ENCODE measurements around the gene UROS. TPM values are rescaled to one million over a fixed set of nuclear protein-coding genes. Genes with fewer than 3 reads are reported as not detected.

Gene UROS
- total RNA-seq, 1 donor: 23.3 TPM

DNA sequence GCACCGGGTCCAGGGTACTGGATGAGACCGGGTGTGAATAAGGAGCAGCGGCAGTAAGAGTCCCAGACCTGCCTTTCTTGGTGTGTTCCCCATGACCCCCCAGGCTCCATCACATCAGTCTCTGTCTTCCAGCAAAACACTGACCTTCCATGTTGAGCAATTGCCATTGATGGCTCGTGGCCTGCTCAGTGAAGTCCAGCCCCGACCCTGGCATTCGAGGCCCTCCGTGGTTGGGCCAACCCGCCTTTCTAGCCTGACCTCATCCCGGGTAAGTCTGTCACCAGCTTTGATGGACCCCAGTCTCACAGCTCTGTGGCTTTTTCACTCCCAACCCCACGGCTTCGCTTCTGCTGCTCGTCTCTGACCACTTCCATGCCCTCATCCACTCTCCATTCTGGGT, 53.9 kb downstream of the UROS start:
- Histone ChIP-seq H3K4me3 (ENCODE audit: low read length) (no peak overlapping the region), H3K9me3 (ENCODE audit: low read depth, low read length) (no peaks in the 10 kb centered on the region), H3K4me1 (ENCODE audit: insufficient read depth, low read length) (no peaks in the 10 kb centered on the region), H3K27me3 (ENCODE audit: insufficient read depth, low read length) (no peaks in the 10 kb centered on the region)

GRCh38 chr10:125768219-125768855, 54.7 kb downstream of the UROS start:
- Histone ChIP-seq H3K27me3 (ENCODE audit: insufficient read depth, low read length) (no peaks in the 10 kb centered on the region), H3K9me3 (ENCODE audit: low read depth, low read length) (no peaks in the 10 kb centered on the region), H3K4me3 (ENCODE audit: low read length) (no peak overlapping the region), H3K4me1 (ENCODE audit: insufficient read depth, low read length) (no peaks in the 10 kb centered on the region)

DNA sequence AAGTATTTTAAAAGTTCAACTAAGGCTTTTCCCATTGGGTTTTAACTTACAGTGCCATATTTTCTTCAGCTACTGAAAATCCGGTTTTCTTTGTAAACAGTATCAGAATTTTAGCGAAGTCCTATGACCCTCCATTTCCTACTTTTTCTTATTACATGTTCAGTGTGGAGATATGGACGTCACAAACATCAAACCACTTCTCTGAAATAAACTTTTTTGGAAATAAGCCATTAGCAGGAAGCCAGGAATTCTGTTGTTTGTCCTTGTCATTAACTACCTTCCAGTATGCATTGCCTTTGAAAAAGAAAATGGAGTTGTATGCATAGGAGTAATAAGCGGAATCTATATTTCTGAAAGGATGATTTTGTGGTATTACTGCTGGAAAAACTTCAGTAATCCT, 56.5 kb downstream of the UROS start:
- Histone ChIP-seq H3K4me3 (ENCODE audit: low read length) (no peak overlapping the region), H3K4me1 (ENCODE audit: insufficient read depth, low read length) (no peaks in the 10 kb centered on the region), H3K27me3 (ENCODE audit: insufficient read depth, low read length) (no peaks in the 10 kb centered on the region), H3K9me3 (ENCODE audit: low read depth, low read length) (no peaks in the 10 kb centered on the region)

DNA sequence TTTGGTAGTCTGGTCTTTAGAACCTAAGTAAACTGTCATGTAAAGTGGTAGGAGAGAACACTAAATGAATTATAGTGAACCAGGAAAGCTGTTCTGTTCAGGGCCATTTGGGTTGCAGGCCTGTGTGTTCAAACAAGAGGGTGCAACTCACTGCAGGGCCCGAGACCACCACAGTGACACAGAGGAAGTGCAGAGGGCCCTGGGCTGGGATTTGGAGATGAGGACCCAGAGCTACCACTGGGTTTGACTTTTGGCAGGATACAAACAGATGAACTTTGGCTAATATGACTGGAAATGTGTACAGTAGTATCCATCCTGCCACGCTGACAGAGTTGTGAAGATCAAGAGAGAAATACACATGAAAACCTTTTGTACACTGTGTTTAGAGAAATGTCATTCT, 57.2 kb downstream of the UROS start:
- no peaks in the 10 kb centered on the region for H3K9me3 ChIP-seq (ENCODE audit: low read depth, low read length)
- H3K27me3 ChIP-seq (ENCODE audit: insufficient read depth, low read length): no peaks in the 10 kb centered on the region
- H3K4me3 ChIP-seq (ENCODE audit: low read length): no peak overlapping the region
- H3K4me1 ChIP-seq (ENCODE audit: insufficient read depth, low read length): no peaks in the 10 kb centered on the region

DNA sequence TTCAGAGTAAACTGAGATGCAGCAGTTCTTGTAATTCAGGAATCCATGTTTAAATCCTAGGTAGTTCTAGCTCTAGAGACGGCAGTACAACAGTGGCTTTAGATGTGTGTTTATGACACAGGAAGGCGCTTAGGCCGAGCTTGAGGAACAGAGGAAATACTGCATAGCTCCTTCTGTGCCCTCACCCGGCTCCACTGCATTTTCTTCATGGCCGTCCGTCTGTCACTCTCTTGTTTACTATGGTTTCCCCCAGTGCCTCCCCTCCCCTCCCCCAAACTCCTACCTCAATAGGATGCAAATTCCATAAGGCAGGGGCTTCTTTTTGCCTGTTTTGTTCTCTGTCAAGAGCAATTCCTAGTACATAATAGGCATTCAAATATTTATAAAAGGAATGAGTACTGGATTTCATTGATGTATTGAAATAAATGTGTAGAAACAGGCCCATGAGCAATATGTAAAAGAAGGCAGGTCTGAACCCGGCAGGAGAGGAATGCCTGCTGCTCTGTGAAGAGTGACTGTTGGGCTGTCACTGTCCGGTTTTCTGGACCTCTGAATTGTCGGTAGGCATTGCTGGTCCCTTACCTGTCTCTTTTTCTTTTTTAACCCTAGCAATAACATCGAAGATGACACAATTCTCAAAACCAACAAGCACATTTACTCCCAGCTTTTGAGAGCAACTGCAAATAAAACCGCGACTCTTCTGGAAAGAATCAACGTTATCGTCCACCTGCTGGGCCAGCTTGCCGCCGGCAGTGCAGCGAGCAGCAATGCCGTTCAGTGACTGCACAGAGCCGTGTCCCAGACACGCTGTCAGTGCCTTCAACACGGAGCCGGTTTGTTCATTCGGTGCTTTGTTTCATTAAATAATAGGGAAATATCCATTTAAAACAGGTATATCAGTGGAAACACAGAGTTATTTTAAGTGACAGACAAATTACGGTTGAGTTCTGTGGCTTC, 60.1 kb downstream of the UROS start:
- Histone ChIP-seq H3K4me1 (ENCODE audit: insufficient read depth, low read length) (no peaks in the 10 kb centered on the region), H3K4me3 (ENCODE audit: low read length) (no peak overlapping the region), H3K9me3 (ENCODE audit: low read depth, low read length) (no peaks in the 10 kb centered on the region), H3K27me3 (ENCODE audit: insufficient read depth, low read length) (no peaks in the 10 kb centered on the region)

DNA sequence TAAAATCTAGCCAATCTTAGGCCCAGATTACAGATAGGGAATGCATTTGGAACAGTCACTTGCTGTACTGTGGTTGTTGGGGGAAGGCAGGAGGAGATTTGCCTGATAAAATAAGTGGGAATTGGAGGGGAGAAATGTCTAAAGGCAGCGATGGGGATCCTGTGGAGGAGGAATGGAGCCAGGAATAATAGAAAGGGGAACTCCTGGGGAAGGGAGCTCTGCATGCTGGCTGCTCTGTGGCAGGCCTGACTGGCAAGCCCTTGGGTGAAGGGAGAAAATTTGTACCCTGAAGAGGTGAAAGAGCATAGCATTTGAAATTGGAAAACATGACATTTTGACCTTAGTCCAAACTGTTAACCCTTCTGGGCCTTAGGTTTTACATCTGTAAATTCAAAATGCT, 61.1 kb downstream of the UROS start:
- Histone ChIP-seq H3K27me3 (ENCODE audit: insufficient read depth, low read length) (no peaks in the 10 kb centered on the region), H3K4me1 (ENCODE audit: insufficient read depth, low read length) (no peaks in the 10 kb centered on the region), H3K4me3 (ENCODE audit: low read length) (no peak overlapping the region), H3K9me3 (ENCODE audit: low read depth, low read length) (no peaks in the 10 kb centered on the region)

DNA sequence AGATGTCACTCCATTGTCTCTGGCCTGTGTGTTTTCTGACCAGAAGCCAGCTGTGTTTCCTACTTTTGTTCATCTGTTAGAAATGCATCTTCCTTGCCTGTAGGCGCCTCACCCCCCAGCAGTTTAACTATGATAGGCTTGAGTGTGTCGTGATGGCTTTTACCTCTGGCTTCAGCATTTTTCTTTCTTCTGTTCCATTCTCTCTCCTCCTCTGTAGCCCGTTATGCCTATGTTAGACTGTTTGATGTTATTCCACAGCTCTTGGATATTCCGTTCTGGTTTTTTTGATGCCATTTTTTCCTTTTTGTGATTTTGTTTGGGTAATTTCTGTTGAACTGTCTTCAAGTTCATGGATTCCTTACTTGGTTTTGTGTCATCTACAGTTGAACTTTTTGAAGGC, 65.3 kb downstream of the UROS start:
- Histone ChIP-seq H3K4me3 (ENCODE audit: low read length) (no peak overlapping the region), H3K4me1 (ENCODE audit: insufficient read depth, low read length) (no peaks in the 10 kb centered on the region), H3K27me3 (ENCODE audit: insufficient read depth, low read length) (no peaks in the 10 kb centered on the region), H3K9me3 (ENCODE audit: low read depth, low read length) (no peaks in the 10 kb centered on the region)

- Histone ChIP-seq H3K4me1 (ENCODE audit: insufficient read depth, low read length) (no peaks in the 10 kb centered on the region), H3K9me3 (ENCODE audit: low read depth, low read length) (no peaks in the 10 kb centered on the region), H3K4me3 (ENCODE audit: low read length) (no peak overlapping the region), H3K27me3 (ENCODE audit: insufficient read depth, low read length) (no peaks in the 10 kb centered on the region)
Measured at GRCh38 chr10:125756853-125757487, 66.1 kb downstream of the UROS start.

- no peaks in the 10 kb centered on the region for H3K27me3 ChIP-seq (ENCODE audit: insufficient read depth, low read length)
- no peaks in the 10 kb centered on the region for H3K4me1 ChIP-seq (ENCODE audit: insufficient read depth, low read length)
- H3K9me3 ChIP-seq (ENCODE audit: low read depth, low read length): no peaks in the 10 kb centered on the region
- no peak overlapping the region for H3K4me3 ChIP-seq (ENCODE audit: low read length)
Measured at GRCh38 chr10:125756196-125756595, 66.9 kb downstream of the UROS start.

DNA sequence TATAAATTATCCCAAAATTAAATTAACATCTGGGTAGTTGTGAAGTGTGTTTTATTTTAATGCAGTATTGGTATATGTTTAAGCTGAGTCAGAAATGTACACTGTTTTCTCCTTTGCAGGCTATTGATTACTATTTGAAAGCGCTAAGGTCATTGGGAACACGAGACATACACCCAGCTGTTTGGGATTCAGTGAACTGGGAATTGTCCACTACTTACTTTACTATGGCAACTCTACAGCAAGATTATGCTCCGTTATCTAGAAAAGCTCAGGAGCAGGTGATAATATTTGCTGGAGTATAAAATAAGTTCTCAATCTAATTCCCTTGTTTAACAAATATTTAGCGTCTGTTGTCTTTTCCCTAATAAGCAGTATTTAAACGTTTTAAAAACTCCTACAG, 75.6 kb downstream of the UROS start:
- Histone ChIP-seq H3K27me3 (ENCODE audit: insufficient read depth, low read length) (no peaks in the 10 kb centered on the region), H3K4me1 (ENCODE audit: insufficient read depth, low read length) (no peaks in the 10 kb centered on the region), H3K9me3 (ENCODE audit: low read depth, low read length) (no peaks in the 10 kb centered on the region), H3K4me3 (ENCODE audit: low read length) (no peak overlapping the region)

DNA sequence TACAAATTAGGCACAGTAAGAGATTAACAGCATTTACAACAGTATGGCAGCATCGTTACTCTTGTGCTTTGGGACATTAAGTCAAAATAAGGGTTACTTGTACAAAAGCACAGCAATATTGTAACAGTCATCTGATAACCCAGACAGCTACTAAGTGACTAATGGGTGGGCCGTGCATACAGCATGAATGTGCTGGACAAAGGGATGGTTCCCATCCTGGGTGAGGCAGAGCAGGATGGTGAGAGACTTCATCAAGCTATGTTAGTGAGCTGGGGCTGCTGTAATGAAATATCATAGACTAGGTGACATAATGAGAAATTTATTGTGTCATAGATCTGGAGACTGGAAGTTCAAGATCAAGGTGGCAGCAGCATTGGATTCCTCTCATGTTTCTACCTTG, 78.1 kb downstream of the UROS start:
- H3K9me3 ChIP-seq (ENCODE audit: low read depth, low read length): no peaks in the 10 kb centered on the region
- H3K4me3 ChIP-seq (ENCODE audit: low read length): no peak overlapping the region
- no peaks in the 10 kb centered on the region for H3K27me3 ChIP-seq (ENCODE audit: insufficient read depth, low read length)
- H3K4me1 ChIP-seq (ENCODE audit: insufficient read depth, low read length): no peaks in the 10 kb centered on the region

DNA sequence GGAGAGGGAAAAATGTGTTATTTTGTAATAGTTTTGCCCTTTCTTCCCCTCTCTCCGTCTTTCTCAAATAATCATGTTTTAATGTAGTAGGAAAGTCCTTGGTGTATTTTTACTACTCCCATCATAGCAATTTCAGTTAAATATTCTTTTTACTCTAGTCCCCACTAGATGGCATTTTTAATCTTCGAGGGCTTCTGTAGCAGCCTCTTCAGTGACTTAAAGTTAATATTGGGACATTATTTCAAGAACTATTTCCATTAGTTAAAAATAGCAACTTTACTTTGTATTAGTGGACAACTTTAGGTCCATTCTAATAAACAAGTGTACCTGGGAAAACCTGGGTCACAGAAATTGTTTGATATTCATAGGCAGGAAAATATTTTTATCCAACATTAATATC, 80.6 kb downstream of the UROS start:
- H3K4me1 ChIP-seq (ENCODE audit: insufficient read depth, low read length): no peaks in the 10 kb centered on the region
- no peaks in the 10 kb centered on the region for H3K9me3 ChIP-seq (ENCODE audit: low read depth, low read length)
- H3K27me3 ChIP-seq (ENCODE audit: insufficient read depth, low read length): no peaks in the 10 kb centered on the region
- no peak overlapping the region for H3K4me3 ChIP-seq (ENCODE audit: low read length)

DNA sequence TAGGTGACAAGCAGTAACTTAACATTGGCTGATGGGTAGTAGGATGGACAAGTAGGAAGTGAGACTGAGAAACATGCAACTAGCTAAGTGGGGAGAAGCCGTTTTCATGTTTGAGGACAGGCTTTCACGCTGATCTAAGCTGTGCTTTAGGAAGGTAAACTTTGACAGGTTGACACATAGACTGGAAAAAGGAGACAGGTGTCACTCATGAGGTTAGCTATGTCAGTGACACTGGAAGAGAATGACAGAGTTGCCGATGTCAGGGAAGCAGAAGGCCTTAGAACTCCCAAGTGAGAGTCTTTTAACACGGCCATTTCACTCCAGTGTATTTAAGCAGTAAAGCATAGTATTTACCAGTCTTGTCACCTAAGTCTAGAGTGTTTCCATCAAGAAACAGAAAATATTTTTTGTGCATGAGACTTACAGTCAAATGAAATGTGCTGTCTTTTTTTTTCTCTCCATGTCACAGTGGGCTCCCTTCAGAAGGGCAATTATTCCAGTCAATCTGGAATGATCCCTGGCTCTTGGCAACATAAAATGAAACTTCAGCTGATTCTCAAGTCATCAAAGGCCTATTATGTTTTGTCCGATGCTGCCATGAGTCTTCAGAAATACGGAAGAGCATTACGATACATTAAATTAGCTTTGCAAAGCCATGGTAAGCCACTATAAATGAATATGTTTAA, 82.9 kb downstream of the UROS start:
- Histone ChIP-seq H3K4me3 (ENCODE audit: low read length) (no peak overlapping the region), H3K4me1 (ENCODE audit: insufficient read depth, low read length) (no peaks in the 10 kb centered on the region), H3K27me3 (ENCODE audit: insufficient read depth, low read length) (no peaks in the 10 kb centered on the region), H3K9me3 (ENCODE audit: low read depth, low read length) (no peaks in the 10 kb centered on the region)

Data from mononuclear cell (primary cell).